MM.1S (cell line): ENCODE measurements around the gene CDK11B.

Experiments
- CTCF ChIP-seq: fragments of 300-600 bp; sonication (generic); IDR thresholded peaks from 2 replicates; pipeline ENCODE4 v1.5.1; 2016; ENCODE audit warnings: antibody characterized with exemption, low read length, mixed read lengths
- EZH2 ChIP-seq: fragments of 300-600 bp; sonication (generic); optimal IDR thresholded peaks from 2 replicates; pipeline ENCODE3; 2017; ENCODE audit warnings: low read depth, mild to moderate bottlenecking, antibody characterized with exemption, low read length, mixed read lengths
- EZH2phosphoT487 ChIP-seq: fragments of 300-600 bp; sonication (generic); IDR thresholded peaks from 2 replicates; pipeline ENCODE4 v1.6.1; 2018; ENCODE audit warnings: antibody characterized with exemption, low read length

GRCh38 chr1:1626207-1627141 is 32.3 kb downstream of the CDK11B start:
- no peak for TF ChIP-seq EZH2
- TF ChIP-seq EZH2phosphoT487 = no peak
- no peak for TF ChIP-seq CTCF
